ENCODE data around the gene PAK5. TPM values are rescaled to one million over a fixed set of nuclear protein-coding genes. Genes with fewer than 3 reads are reported as not detected.

PAK5 gene
- total and polyA plus RNA-seq, 9 of the 15 experiments (the other 6 are each of a cell fraction or from before 2014, with no cell fraction given), result not detected

GRCh38 chr20:9887706-9888105 lies 48.8 kb upstream of the PAK5 start:
- no peak overlapping the region for H3K4me2 ChIP-seq (ENCODE audit: insufficient read depth, low read length)
- H3K27me3 ChIP-seq (ENCODE audit: control insufficient read depth in 2 of 2, insufficient read depth in 2 of 2, low read length in 2 of 2), result no peaks in the 10 kb centered on the region
- ChIA-PET CTCF (ENCODE audit: low intra/inter-chr PET ratio) (no interaction called here), POLR2A (no interaction called here)
- FAIRE-seq (no peak), DNase-seq (ENCODE audit: extremely low read depth in 1 of 4, low spot score in 3 of 4) (no peak), ATAC-seq (no peak)
- no peaks in the 10 kb centered on the region for H3K9me3 ChIP-seq (replicated peaks; ENCODE audit: control insufficient read depth, insufficient read depth, low read depth, low read length)
- H3K9ac ChIP-seq (ENCODE audit: insufficient read depth in 1 of 2, low read depth in 2 of 2, low read length in 2 of 2), result no peak overlapping the region
- intact Hi-C loops (cut with micrococcal nuclease) (no loop called here), in situ Hi-C loops (cut with MboI) (no loop called here)
- H3K36me3 ChIP-seq (ENCODE audit: control insufficient read depth, insufficient read depth, low read length), result no peaks in the 10 kb centered on the region
- no peak overlapping the region for H3K27ac ChIP-seq (ENCODE audit: extremely low read depth, low read depth, low read length)
- no peaks in the 10 kb centered on the region for H3K4me1 ChIP-seq (replicated peaks in 1 of 2; ENCODE audit: control insufficient read depth in 2 of 2, insufficient read depth in 2 of 2, low read length in 2 of 2)
- no TSS peak for BruUV-seq (replicated peaks)
- no peak overlapping the region for H2AFZ ChIP-seq (ENCODE audit: low read depth, low read length)
- no peak overlapping the region for H3K4me3 ChIP-seq
- H3K9me1 ChIP-seq (ENCODE audit: control insufficient read depth, insufficient read depth, low read length), result no peaks in the 10 kb centered on the region
- H3K79me2 ChIP-seq (ENCODE audit: control insufficient read depth, insufficient read depth, low read length), result no peaks in the 10 kb centered on the region
- H4K20me1 ChIP-seq (replicated peaks; ENCODE audit: control insufficient read depth, insufficient read depth, low read length), result no peaks in the 10 kb centered on the region
- no peak for TF ChIP-seq ZNF740 (CRISPR knock-in tag; IDR thresholded peaks at IDR 0.05)
- no peak for TF ChIP-seq ZNF740 (tag; IDR thresholded peaks at IDR 0.05)
- TF ChIP-seq GTF2A2 (tag; IDR thresholded peaks at IDR 0.05), result no peak
- TF ChIP-seq CHAMP1 (IDR thresholded peaks at IDR 0.05), result no peak
- no peak for TF ChIP-seq PRMT5 (CRISPR knock-in tag; IDR thresholded peaks at IDR 0.05)
- no peak for TF ChIP-seq ZNF668 (CRISPR knock-in tag; IDR thresholded peaks at IDR 0.05)
- no peak for TF ChIP-seq CREM (IDR thresholded peaks at IDR 0.05; ENCODE audit: low read depth)
- no peak for TF ChIP-seq POU5F1 (IDR thresholded peaks at IDR 0.05; ENCODE audit: borderline replicate concordance, low read depth, low read length, partially characterized antibody)
- no peak for TF ChIP-seq TFE3 (CRISPR knock-in tag; IDR thresholded peaks at IDR 0.05)
- no peak for TF ChIP-seq KHSRP (IDR thresholded peaks at IDR 0.05)
- no peak for TF ChIP-seq ZNF57 (CRISPR knock-in tag; IDR thresholded peaks at IDR 0.05)
- TF ChIP-seq ATF1 (CRISPR knock-in tag; IDR thresholded peaks at IDR 0.05), result no peak
- TF ChIP-seq ATF1 (tag; IDR thresholded peaks at IDR 0.05), result no peak
- no peak for TF ChIP-seq CTCF (IDR thresholded peaks at IDR 0.05 in 2 of 3, conservative IDR thresholded peaks at IDR 0.05 in 1 of 3; ENCODE audit: insufficient read depth in 2 of 3, low read depth in 1 of 3, low read length in 3 of 3)
